ENCODE measurements around the gene BRD7. TPM values are rescaled to one million over a fixed set of nuclear protein-coding genes. Genes with fewer than 3 reads are reported as not detected.

BRD7 gene
- total RNA-seq, 4 donors from 2014 or later = 33.0 to 49.9 (median 40.5) TPM

DNA sequence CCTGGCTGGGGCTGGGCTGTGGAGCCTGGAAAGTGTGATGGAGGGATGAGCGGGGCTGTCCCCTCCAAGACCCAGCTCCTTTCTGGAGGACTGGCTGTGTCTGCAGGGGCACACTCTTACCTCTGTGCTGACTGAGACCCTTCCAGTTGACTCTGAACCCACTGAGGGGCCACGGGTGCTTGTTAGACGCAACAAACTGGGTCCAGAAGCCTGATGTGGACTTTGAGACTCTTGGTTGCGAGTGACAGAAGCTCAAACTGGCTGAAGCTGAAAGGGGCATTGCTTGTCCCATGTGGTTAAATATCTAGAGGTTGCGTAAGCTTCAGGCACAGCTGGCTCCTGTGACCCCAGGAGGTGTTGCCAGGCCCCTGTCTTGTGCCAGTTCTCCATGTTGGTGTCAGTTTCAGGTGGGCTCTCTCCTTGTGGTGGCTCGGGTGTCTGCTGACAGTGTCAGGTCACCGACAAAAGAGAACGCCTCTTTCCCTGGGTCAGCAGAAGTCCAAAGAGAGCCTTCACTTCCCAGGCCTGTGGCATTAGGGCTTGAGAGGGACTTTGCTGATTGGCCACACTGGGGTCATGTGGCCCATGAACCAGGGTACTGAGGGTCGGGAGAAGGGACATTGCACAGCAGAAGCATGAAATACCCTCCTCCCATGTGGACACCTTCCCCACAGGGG lies 85.7 kb downstream of the BRD7 start:
- no peak for TF ChIP-seq CTCF (IDR thresholded peaks at IDR 0.05; ENCODE audit: low read depth)

DNA sequence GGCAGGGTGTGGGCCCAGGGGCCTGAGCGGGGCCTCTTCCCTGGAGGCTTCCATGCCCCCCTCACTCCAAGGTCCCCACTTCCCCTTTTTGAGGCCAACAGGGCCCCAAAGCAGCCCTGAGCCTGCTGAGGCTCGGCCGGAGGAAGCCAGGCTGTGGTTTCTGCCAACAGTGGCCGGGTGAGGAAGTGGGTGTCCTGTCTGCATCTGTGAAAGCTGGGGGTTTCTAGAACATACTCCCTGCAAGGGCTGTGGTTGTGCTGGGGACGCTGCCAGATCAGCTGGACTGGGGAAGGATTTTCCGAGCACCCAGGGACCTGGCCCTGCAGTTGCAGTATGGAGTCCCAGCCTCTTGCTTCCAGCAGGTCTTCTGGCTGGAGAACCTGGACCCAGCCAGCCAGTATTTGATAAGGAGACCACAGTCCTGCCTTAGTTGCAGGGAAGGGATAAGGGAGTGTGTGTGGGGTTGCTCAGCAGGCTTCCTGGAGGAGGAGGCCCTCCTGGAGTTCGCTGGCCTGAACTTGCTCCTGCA lies 86.7 kb downstream of the BRD7 start:
- no peak for TF ChIP-seq CTCF (IDR thresholded peaks at IDR 0.05; ENCODE audit: low read depth)

- no peak for TF ChIP-seq CTCF (IDR thresholded peaks at IDR 0.05; ENCODE audit: low read depth)
Measured at GRCh38 chr16:50281391-50282009, 87.3 kb downstream of the BRD7 start.

DNA sequence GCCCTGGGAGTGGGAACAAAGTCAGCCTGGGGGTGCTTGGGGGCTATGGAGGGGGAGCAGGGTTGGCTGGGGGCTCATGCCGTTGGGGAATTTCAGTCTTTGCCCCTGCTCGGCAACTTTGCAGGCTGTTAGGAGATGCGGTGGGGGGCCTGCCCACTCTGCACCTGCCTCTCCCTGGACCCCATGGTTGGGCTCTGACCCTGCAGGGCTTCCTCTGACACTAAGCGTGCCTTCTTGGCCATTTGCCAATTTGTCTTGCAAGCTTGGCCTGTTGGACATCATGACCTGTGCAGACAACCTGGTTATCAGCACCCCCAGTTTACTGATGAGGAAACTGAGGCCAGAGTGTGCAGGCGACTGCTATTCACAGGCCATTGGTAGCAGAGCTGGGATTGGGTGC lies 87.9 kb downstream of the BRD7 start:
- TF ChIP-seq CTCF (IDR thresholded peaks at IDR 0.05; ENCODE audit: low read depth) = no peak

- TF ChIP-seq CTCF (IDR thresholded peaks at IDR 0.05; ENCODE audit: low read depth) = no peak
Measured at GRCh38 chr16:50279504-50279865, 89.3 kb downstream of the BRD7 start.

- TF ChIP-seq CTCF (IDR thresholded peaks at IDR 0.05; ENCODE audit: low read depth) = no peak
Measured at GRCh38 chr16:50278251-50278650, 90.5 kb downstream of the BRD7 start.

- TF ChIP-seq CTCF (IDR thresholded peaks at IDR 0.05; ENCODE audit: low read depth) = no peak
Measured at GRCh38 chr16:50276801-50277555, 91.8 kb downstream of the BRD7 start.
